ENCODE results near the gene ASCL5.
"Not testable (repeated sequence)": the region's sequence is repeated elsewhere in the genome, so short reads cannot be mapped to it uniquely, and the experiment has no call there.

The ASCL5 gene

GRCh38 chr1:201167041-201167991, 40.3 kb upstream of the ASCL5 start:
- peaks cover 10% of the 10 kb centered on the region; the same call in 1 of the 2 replicates for H3K4me1 ChIP-seq (ENCODE audit: control insufficient read depth, low read length)
- no peak overlapping the region for H3K4me2 ChIP-seq (ENCODE audit: low read length)
- no peak for TF ChIP-seq EZH2phosphoT487 (IDR thresholded peaks at IDR 0.05; ENCODE audit: borderline replicate concordance, low read length)
- TF ChIP-seq CTCF (IDR thresholded peaks at IDR 0.05; ENCODE audit: low read depth, low read length, poor library complexity, severe bottlenecking), result no peak
- H3K27ac ChIP-seq (ENCODE audit: low read depth, low read length), result no peak overlapping the region
- no peaks in the 10 kb centered on the region for H3K9me2 ChIP-seq (replicated peaks; ENCODE audit: control insufficient read depth, low read length)
- no peaks in the 10 kb centered on the region for H3F3A ChIP-seq (ENCODE audit: control insufficient read depth, insufficient read depth)
- no peaks in the 10 kb centered on the region for H4K20me1 ChIP-seq (ENCODE audit: control insufficient read depth, insufficient read depth, low read depth, low read length)
- H3K27me3 ChIP-seq (ENCODE audit: control insufficient read depth, low read length), result peaks cover 47% of the 10 kb centered on the region
- no peaks in the 10 kb centered on the region for H3K36me3 ChIP-seq (ENCODE audit: control insufficient read depth, low read length)
- H3K79me2 ChIP-seq (ENCODE audit: control insufficient read depth, low read length), result no peaks in the 10 kb centered on the region
- H3K9me3 ChIP-seq (ENCODE audit: control insufficient read depth, insufficient read depth, low read length), result no peaks in the 10 kb centered on the region
- no peak overlapping the region for H3K4me3 ChIP-seq (ENCODE audit: low read length)

- H3K27ac ChIP-seq (ENCODE audit: low read depth, low read length), result no peak overlapping the region
- H3K4me3 ChIP-seq (ENCODE audit: low read length), result no peak overlapping the region
- no peak overlapping the region for H3K4me2 ChIP-seq (ENCODE audit: low read length)
- H3K27me3 ChIP-seq (ENCODE audit: control insufficient read depth, low read length), result peaks cover 29% of the 10 kb centered on the region
- H3K79me2 ChIP-seq (ENCODE audit: control insufficient read depth, low read length), result no peaks in the 10 kb centered on the region
- H3K9me2 ChIP-seq (replicated peaks; ENCODE audit: control insufficient read depth, low read length), result no peaks in the 10 kb centered on the region
- no peaks in the 10 kb centered on the region for H3F3A ChIP-seq (ENCODE audit: control insufficient read depth, insufficient read depth)
- H3K36me3 ChIP-seq (ENCODE audit: control insufficient read depth, low read length), result no peaks in the 10 kb centered on the region
- no peaks in the 10 kb centered on the region for H3K9me3 ChIP-seq (ENCODE audit: control insufficient read depth, insufficient read depth, low read length)
- TF ChIP-seq EZH2phosphoT487 (IDR thresholded peaks at IDR 0.05; ENCODE audit: borderline replicate concordance, low read length), result no peak
- TF ChIP-seq CTCF (IDR thresholded peaks at IDR 0.05; ENCODE audit: low read depth, low read length, poor library complexity, severe bottlenecking), result no peak
- no peaks in the 10 kb centered on the region for H4K20me1 ChIP-seq (ENCODE audit: control insufficient read depth, insufficient read depth, low read depth, low read length)
- no peaks in the 10 kb centered on the region for H3K4me1 ChIP-seq (ENCODE audit: control insufficient read depth, low read length)
Measured at GRCh38 chr1:201164645-201165044, 37.7 kb upstream of the ASCL5 start.

GRCh38 chr1:201163707-201164106, 36.7 kb upstream of the ASCL5 start:
- H3K79me2 ChIP-seq (ENCODE audit: control insufficient read depth, low read length), result no peaks in the 10 kb centered on the region
- H3K36me3 ChIP-seq (ENCODE audit: control insufficient read depth, low read length), result no peaks in the 10 kb centered on the region
- H3K4me1 ChIP-seq (ENCODE audit: control insufficient read depth, low read length), result no peaks in the 10 kb centered on the region
- TF ChIP-seq CTCF (IDR thresholded peaks at IDR 0.05; ENCODE audit: low read depth, low read length, poor library complexity, severe bottlenecking) (no peak), EZH2phosphoT487 (IDR thresholded peaks at IDR 0.05; ENCODE audit: borderline replicate concordance, low read length) (no peak)
- no peaks in the 10 kb centered on the region for H4K20me1 ChIP-seq (ENCODE audit: control insufficient read depth, insufficient read depth, low read depth, low read length)
- no peaks in the 10 kb centered on the region for H3F3A ChIP-seq (ENCODE audit: control insufficient read depth, insufficient read depth)
- no peaks in the 10 kb centered on the region for H3K9me3 ChIP-seq (ENCODE audit: control insufficient read depth, insufficient read depth, low read length)
- H3K4me2 ChIP-seq (ENCODE audit: low read length), result no peak overlapping the region
- H3K4me3 ChIP-seq (ENCODE audit: low read length), result no peak overlapping the region
- H3K9me2 ChIP-seq (replicated peaks; ENCODE audit: control insufficient read depth, low read length), result no peaks in the 10 kb centered on the region
- peaks cover 28% of the 10 kb centered on the region for H3K27me3 ChIP-seq (ENCODE audit: control insufficient read depth, low read length)
- no peak overlapping the region for H3K27ac ChIP-seq (ENCODE audit: low read depth, low read length)

GRCh38 chr1:201163036-201163435, 36.1 kb upstream of the ASCL5 start:
- not testable (repeated sequence) for H3F3A ChIP-seq (ENCODE audit: control insufficient read depth, insufficient read depth); H3K4me3 ChIP-seq (ENCODE audit: low read length); H3K9me3 ChIP-seq (ENCODE audit: control insufficient read depth, insufficient read depth, low read length); H3K79me2 ChIP-seq (ENCODE audit: control insufficient read depth, low read length); H3K36me3 ChIP-seq (ENCODE audit: control insufficient read depth, low read length); H3K4me1 ChIP-seq (ENCODE audit: control insufficient read depth, low read length); H3K4me2 ChIP-seq (ENCODE audit: low read length); H3K9me2 ChIP-seq (replicated peaks; ENCODE audit: control insufficient read depth, low read length); H3K27ac ChIP-seq (ENCODE audit: low read depth, low read length); H4K20me1 ChIP-seq (ENCODE audit: control insufficient read depth, insufficient read depth, low read depth, low read length)
- H3K27me3 ChIP-seq (ENCODE audit: control insufficient read depth, low read length), result peaks cover 27% of the 10 kb centered on the region
